Activated CD8-positive, alpha-beta memory T cell treated with anti-CD3 and anti-CD28 coated beads, Interleukin-2, amount 50 U/mL, for 4 hours (primary cell): ENCODE results near the gene BAIAP2.
A peak's percentile ranks its signal among the peaks of the same experiment; 100 is the strongest.

Experiments used
- DNase-seq: peaks from one replicate; pipeline ENCODE4 v3.0.0-alpha.2; 2020

BAIAP2 gene

GRCh38 chr17:81034779-81035520 lies at the start of gene BAIAP2:
Gene BAIAP2, plus strand, starts transcription at chr17:81035151. Its CDS starts 104 bp downstream, at chr17:81035255.
- peak; percentile 98 for DNase-seq

DNA sequence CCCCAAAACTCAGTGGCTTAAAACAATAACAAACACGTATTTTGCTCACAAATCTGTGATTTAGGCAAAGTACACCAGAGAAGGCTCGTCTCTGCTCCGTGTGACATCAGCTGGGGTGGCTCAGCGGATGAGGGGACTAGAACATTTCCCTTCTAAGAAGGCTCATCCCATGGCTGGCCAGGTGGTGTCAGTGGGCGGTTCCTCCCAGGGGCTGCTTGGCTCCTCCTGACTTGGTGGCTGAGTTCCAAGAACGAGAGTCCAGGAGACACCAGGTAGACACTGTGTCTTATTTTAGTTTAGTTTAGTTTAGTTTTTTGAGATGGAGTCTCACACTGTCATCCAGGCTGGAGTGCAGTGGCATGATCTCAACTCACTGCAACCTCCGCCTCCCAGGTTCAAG lies 48.9 kb upstream of the BAIAP2 start:
- DNase-seq = no peak

- DNase-seq = no peak
Observed at GRCh38 chr17:80986816-80987475, 48.0 kb upstream of the BAIAP2 start.

- no peak for DNase-seq
Observed at GRCh38 chr17:80987941-80988461, 47.0 kb upstream of the BAIAP2 start.

- peak; percentile 12 for DNase-seq
Observed at GRCh38 chr17:80989586-80989913, 45.4 kb upstream of the BAIAP2 start.

- DNase-seq = no peak
Observed at GRCh38 chr17:80990921-80991644, 43.9 kb upstream of the BAIAP2 start.

DNA sequence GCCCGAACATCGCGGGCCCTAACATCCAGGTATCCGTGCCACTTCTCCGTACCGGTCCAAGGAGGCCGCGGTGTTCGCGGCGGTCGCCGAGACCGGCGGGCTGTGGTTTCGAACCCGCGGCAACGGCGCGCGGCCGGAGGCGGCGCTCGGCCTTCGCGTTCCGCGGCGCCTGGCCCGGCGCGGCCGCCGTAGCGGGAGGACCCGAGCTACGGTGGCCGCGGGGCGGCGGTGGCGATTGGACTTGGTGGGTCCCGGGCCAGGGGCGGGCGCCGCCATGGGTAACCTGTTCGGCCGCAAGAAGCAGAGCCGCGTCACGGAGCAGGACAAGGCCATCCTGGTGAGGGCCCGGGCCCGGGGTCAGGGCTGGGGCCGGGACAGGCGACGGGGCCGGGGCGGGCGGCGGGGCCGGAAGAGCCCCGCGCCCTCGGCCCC lies 43.3 kb upstream of the BAIAP2 start, which contains the start of gene CHMP6:
TSS of gene CHMP6 (plus strand) at position 197 of the 432 bp plus-strand sequence. CDS start at position 275, 78 bp downstream.
- peak; percentile 74 for DNase-seq

- no peak for DNase-seq
Observed at GRCh38 chr17:80992077-80992947, 42.6 kb upstream of the BAIAP2 start.

DNA sequence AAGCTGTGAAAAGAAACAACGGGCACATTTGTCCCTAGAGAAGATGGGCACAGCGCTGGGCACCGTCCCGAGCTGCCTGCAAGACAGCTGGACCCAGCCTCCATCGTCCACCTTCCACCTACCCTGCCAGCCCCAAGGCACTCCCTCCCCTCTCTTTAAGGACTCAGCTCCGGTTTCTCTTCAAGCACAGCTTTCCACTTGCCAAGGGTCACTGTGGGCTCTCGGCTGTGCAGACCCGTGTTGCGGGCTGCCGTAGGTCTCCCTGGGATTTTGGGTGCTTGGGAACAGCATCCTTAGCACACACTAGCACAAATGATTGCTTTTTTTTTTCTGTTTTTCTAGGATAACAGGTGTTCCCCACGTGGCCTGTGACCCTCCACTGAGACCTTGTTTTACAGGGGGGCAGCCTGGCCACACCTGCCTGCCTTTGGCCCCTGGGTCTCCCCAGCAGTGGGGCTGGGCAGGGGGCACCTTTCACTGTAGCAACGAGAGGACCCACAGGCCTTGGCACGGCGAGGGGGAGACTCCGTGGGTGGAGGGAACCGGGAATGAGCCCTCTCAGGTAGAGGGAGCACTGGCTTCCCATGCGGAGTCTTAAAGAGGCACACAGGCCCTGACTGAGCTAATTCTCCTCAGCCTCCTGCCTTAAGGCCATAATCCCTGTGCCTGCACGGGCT lies 41.9 kb upstream of the BAIAP2 start:
- DNase-seq = no peak

DNA sequence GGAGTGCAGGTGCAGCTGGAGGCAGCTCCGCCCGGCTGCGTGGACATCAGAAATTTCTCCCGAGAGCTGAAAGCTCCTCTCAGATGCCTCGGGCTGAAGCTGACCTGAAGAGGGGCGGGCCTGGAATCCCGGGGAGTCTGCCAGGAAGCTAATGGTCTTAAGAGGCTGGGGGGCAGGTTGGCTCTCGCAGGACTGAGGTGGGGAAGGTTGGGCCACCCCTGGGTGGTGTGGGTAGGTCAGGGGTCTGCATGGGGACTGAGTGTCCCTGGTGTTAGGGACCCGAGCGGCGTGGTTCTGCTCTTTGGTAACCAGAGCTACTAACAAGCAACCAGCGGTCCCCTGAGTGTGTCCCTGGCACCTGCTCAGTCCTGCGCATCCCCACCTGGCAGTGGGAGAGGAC lies 39.8 kb upstream of the BAIAP2 start:
- no peak for DNase-seq

- no peak for DNase-seq
Observed at GRCh38 chr17:80996422-80997305, 38.3 kb upstream of the BAIAP2 start.

DNA sequence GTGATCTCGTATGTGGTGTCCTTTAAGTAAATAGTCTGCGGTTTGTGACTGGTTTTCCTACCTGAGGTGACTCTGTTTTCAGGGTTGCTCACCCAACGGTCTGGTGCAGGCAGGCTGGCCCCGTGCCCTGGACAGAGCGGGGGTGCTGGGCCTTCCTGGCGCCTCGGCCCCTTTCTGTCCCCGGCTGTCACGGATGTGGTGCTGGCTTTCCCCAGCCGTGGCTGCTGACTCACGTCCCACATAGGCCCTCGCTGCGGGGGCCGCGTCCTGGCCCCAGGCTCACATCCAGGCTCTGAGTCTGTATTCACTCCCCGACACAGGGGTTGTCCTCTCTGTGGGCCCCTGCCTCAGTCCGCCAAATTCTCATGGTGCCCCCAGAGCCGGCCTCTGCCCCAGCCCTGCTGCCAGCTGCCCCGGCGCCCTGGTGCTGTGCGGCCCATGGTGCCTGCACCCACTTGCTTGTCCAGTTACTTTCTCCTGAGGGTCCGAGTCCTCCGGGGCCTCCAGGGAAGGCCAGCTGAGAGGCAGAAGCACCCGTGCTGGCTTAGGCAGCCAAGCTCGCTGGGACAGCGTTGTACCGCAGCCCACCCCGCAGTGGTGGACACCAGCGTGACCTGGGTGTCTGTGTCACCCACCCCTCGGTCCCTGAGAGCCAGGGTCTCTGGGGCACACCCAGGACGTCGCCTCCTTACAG lies 37.4 kb upstream of the BAIAP2 start:
- no peak for DNase-seq

DNA sequence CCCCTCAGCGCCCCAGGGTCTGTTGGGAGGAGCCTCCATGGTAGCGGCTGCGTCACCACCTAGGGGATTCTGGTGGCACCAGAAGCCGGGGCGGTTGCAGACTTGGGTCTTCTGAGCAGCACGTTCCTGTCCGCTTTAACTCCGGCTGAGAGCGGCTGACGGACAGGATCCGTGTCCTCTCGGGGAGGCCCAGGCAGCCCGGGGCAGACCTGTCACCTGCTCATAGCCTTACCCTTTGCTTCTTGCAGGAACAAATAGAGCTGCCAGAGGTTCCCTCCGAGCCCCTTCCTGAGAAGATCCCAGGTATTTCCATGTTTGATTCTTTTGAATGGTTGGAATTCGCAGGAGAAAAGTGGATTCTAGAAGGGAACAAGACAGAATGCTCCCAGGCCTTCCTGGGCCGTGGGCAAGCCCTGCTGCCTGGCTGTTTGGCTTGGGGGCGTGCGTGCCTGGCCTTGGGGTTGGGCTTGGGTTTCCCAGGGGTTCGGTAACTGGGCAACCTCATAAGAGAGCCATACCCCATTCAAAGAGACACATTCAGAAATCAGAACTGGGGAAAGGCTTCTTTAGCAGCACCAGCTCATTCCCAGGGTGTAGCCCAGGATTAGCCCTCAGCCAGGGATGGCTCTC lies 36.7 kb upstream of the BAIAP2 start:
- no peak for DNase-seq

GRCh38 chr17:80998748-80999535 lies 36.0 kb upstream of the BAIAP2 start:
- no peak for DNase-seq

GRCh38 chr17:80999536-81000333 lies 35.2 kb upstream of the BAIAP2 start:
- no peak for DNase-seq

DNA sequence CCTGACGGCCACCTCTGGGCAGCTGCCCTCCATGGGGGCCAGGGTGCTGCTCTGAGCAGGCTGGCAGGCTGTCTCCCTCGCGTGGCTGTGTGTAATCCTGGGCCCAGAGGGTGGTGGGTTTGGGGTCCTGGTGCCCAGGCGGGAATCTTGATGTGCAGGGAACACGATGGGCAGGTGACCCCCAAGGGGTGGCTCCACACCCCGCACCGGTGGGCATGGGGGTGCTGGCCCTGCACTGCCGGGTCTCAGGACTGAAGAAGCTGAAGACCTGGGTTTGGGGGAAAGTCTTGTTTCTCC lies 34.7 kb upstream of the BAIAP2 start:
- no peak for DNase-seq

- no peak for DNase-seq
Observed at GRCh38 chr17:81000631-81001357, 34.2 kb upstream of the BAIAP2 start.

GRCh38 chr17:81002013-81002384 lies 33.0 kb upstream of the BAIAP2 start:
- no peak for DNase-seq
